ENCODE measurements around the gene PCNX3. TPM values are rescaled to one million over a fixed set of nuclear protein-coding genes. Genes with fewer than 3 reads are reported as not detected.

Gene PCNX3
- total and polyA plus RNA-seq, 2 donors (not counting 1 experiment from before 2014, with no cell fraction given) = 8.0 to 14.7 TPM

- TF ChIP-seq CTCF (conservative IDR thresholded peaks at IDR 0.05 in 1 of 2, IDR thresholded peaks at IDR 0.05 in 1 of 2; ENCODE audit: low read depth in 1 of 2, low read length in 2 of 2) = no peak
- TF ChIP-seq EZH2 (IDR thresholded peaks at IDR 0.05; ENCODE audit: low read length, missing control alignments) = no peak
- Histone ChIP-seq H3K27ac (ENCODE audit: insufficient read depth, low read length) (peak overlapping the region; percentile 94), H4K20me1 (ENCODE audit: control insufficient read depth, extremely low read depth, insufficient read depth, low read length) (no peaks in the 10 kb centered on the region), H3K9me3 (ENCODE audit: control insufficient read depth, insufficient read depth, low read depth, low read length) (no peaks in the 10 kb centered on the region), H3K4me3 (replicated peaks in 1 of 4; ENCODE audit: control extremely low read depth in 1 of 4, insufficient read depth in 1 of 4, low read depth in 3 of 4, low read length in 4 of 4) (peak overlapping the region; percentile 90 to 96 (median 94)), H3K27me3 (ENCODE audit: control insufficient read depth, insufficient read depth, low read length) (no peaks in the 10 kb centered on the region), H3K36me3 (ENCODE audit: control insufficient read depth, insufficient read depth, low read length) (peaks cover 32% of the 10 kb centered on the region), H2AFZ (ENCODE audit: low read length) (no peak overlapping the region), H3K79me2 (ENCODE audit: control insufficient read depth, insufficient read depth, low read length) (peaks cover 32% of the 10 kb centered on the region), H3K4me2 (ENCODE audit: extremely low read depth, insufficient read depth, low read length) (peak overlapping the region; percentile 98), H3K4me1 (ENCODE audit: control insufficient read depth, extremely low read depth, insufficient read depth, low read length) (peaks cover 10% of the 10 kb centered on the region), H3K9ac (ENCODE audit: insufficient read depth, low read length) (peak overlapping the region; percentile 88)
- DNase-seq (ENCODE audit: low read depth in 2 of 2) = peak in 1 of 2 donors; percentile 14
Measured at GRCh38 chr11:65662247-65662798, 46.7 kb downstream of the PCNX3 start.

DNA sequence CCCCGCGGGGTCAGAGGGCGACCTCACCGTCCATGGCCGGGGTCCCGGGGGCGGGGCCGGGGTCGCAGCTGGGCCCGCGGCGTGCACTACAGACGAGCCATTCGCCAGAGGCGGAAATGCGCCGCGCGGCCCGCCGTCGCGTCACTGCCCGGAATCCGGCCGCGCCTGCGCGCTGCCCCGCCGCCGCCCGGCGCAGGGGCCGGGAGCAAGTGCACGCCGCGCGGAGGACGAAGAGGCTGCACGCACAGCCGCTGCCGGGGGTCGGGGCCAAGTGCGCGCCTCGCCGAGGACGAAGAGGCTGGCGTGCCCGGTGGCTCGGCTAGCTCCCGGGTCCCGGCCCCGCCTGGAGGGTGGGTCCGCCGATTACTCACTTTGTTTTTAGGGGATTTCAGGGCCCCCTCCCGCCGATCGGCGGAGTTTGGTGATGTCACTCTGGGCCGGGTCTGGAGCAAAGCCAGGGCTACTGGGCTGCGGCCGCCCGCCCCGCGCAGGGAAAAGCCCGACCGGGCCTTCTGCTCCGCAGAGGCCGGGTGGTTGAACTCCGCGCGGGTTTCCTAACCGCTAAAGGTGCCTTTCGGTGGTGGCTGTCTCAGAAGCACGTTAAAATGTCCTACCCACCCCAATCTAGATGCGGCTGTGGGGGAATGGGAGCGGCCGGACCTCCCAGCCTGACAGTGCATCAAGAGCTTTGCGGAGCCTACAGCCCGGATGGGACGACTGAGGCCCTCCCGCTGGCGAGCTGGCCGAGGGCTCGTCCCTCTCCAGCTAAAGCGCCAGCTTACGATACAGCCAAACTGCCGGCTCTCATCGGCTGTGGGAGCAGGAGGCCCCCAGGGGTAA lies 47.4 kb downstream of the PCNX3 start, which contains the start of gene RELA:
Gene RELA, minus strand, starts transcription at position 118 of the 840 bp plus-strand sequence. Its CDS starts 84 bp downstream, at position 34.
- TF ChIP-seq EZH2 (IDR thresholded peaks at IDR 0.05; ENCODE audit: low read length, missing control alignments) (no peak), CTCF (conservative IDR thresholded peaks at IDR 0.05 in 1 of 2, IDR thresholded peaks at IDR 0.05 in 1 of 2; ENCODE audit: low read depth in 1 of 2, low read length in 2 of 2) (no peak)
- Histone ChIP-seq H3K4me1 (ENCODE audit: control insufficient read depth, extremely low read depth, insufficient read depth, low read length) (peaks cover 10% of the 10 kb centered on the region), H2AFZ (ENCODE audit: low read length) (peak within 1 kb of the TSS; percentile 32), H3K36me3 (ENCODE audit: control insufficient read depth, insufficient read depth, low read length) (peaks cover 27% of the 10 kb centered on the region), H3K27me3 (ENCODE audit: control insufficient read depth, insufficient read depth, low read length) (no peaks in the 10 kb centered on the region), H3K4me2 (ENCODE audit: extremely low read depth, insufficient read depth, low read length) (peak within 1 kb of the TSS; percentile 98), H4K20me1 (ENCODE audit: control insufficient read depth, extremely low read depth, insufficient read depth, low read length) (no peaks in the 10 kb centered on the region), H3K27ac (ENCODE audit: insufficient read depth, low read length) (peak within 1 kb of the TSS; percentile 94), H3K9ac (ENCODE audit: insufficient read depth, low read length) (peak within 1 kb of the TSS; percentile 88), H3K79me2 (ENCODE audit: control insufficient read depth, insufficient read depth, low read length) (peaks cover 32% of the 10 kb centered on the region), H3K9me3 (ENCODE audit: control insufficient read depth, insufficient read depth, low read depth, low read length) (no peaks in the 10 kb centered on the region), H3K4me3 (replicated peaks in 1 of 4; ENCODE audit: control extremely low read depth in 1 of 4, insufficient read depth in 1 of 4, low read depth in 3 of 4, low read length in 4 of 4) (peak within 1 kb of the TSS; percentile 90 to 96 (median 94))
- peak; percentile 92 to 96 for DNase-seq (ENCODE audit: low read depth in 2 of 2)

DNA sequence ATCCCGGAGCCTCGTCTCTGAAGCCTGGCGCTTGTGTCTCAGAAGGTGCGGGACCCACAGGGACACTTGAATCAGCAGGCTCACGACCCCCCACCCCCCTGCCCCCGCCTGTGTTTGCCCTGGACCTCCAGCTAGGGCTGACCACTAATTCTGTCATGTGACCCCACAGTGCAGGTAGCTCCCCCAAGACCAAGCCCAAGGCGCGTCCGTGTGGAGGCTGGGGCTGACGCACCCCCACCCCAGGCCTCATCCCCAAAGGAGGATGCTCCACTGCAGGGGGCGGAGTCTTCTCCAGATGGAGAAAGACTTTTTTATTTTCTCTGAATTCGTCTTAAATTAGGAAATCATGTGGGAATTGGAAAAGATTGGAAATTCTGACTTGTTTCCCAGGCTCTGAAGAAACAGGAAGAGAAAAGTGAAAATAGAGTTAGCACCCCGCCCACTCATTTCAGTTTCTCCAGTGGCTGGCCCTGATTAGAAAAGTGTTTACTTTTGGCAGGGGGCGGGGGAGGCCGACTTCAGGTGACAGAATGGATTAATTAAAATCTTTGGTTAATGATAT lies 48.1 kb downstream of the PCNX3 start:
- peak overlapping the region; percentile 50 to 96 (median 60) for H3K4me3 ChIP-seq (replicated peaks in 1 of 4; ENCODE audit: control extremely low read depth in 1 of 4, insufficient read depth in 1 of 4, low read depth in 3 of 4, low read length in 4 of 4)
- peak overlapping the region; percentile 94 for H3K27ac ChIP-seq (ENCODE audit: insufficient read depth, low read length)
- no peaks in the 10 kb centered on the region for H3K27me3 ChIP-seq (ENCODE audit: control insufficient read depth, insufficient read depth, low read length)
- peaks cover 10% of the 10 kb centered on the region for H3K4me1 ChIP-seq (ENCODE audit: control insufficient read depth, extremely low read depth, insufficient read depth, low read length)
- DNase-seq (ENCODE audit: low read depth in 2 of 2) = peak; percentile 39 to 70
- H3K9me3 ChIP-seq (ENCODE audit: control insufficient read depth, insufficient read depth, low read depth, low read length) = no peaks in the 10 kb centered on the region
- H3K36me3 ChIP-seq (ENCODE audit: control insufficient read depth, insufficient read depth, low read length) = peaks cover 20% of the 10 kb centered on the region
- H3K79me2 ChIP-seq (ENCODE audit: control insufficient read depth, insufficient read depth, low read length) = peaks cover 30% of the 10 kb centered on the region
- peak overlapping the region; percentile 32 for H2AFZ ChIP-seq (ENCODE audit: low read length)
- peak overlapping the region; percentile 88 for H3K9ac ChIP-seq (ENCODE audit: insufficient read depth, low read length)
- H4K20me1 ChIP-seq (ENCODE audit: control insufficient read depth, extremely low read depth, insufficient read depth, low read length) = no peaks in the 10 kb centered on the region
- TF ChIP-seq CTCF (conservative IDR thresholded peaks at IDR 0.05 in 1 of 2, IDR thresholded peaks at IDR 0.05 in 1 of 2; ENCODE audit: low read depth in 1 of 2, low read length in 2 of 2) (no peak), EZH2 (IDR thresholded peaks at IDR 0.05; ENCODE audit: low read length, missing control alignments) (no peak)
- H3K4me2 ChIP-seq (ENCODE audit: extremely low read depth, insufficient read depth, low read length) = peak overlapping the region; percentile 64
